Osteoblast (primary cell): Measurements from ENCODE around the gene C3orf33. TPM values are rescaled to one million over a fixed set of nuclear protein-coding genes. Genes with fewer than 3 reads are reported as not detected.

Source experiments
- DNase-seq: peaks from one replicate; pipeline ENCODE4 v3.0.0; 2011; ENCODE audit warnings: low spot score, mixed read lengths; ENCODE audit not compliant: insufficient read length; ENCODE audit errors: missing footprints
- H2AFZ ChIP-seq: 2 replicates; pipeline ENCODE4 v1.6.0; 2011; ENCODE audit warnings: mild to moderate bottlenecking, low read length
- H3K27ac ChIP-seq: 2 replicates; pipeline ENCODE4 v1.5.1; 2011; ENCODE audit warnings: mild to moderate bottlenecking, low read depth, low read length, moderate library complexity
- H3K27me3 ChIP-seq: 2 replicates; pipeline ENCODE4 v1.6.0; 2012; ENCODE audit warnings: mild to moderate bottlenecking, control low read depth, inconsistent platforms, low read length, moderate library complexity; ENCODE audit not compliant: insufficient read depth
- H3K36me3 ChIP-seq: 2 replicates; pipeline ENCODE4 v1.5.1; 2011; ENCODE audit warnings: mild to moderate bottlenecking, low read length, control low read depth, moderate library complexity; ENCODE audit not compliant: insufficient read depth
- H3K4me1 ChIP-seq: 2 replicates; pipeline ENCODE4 v1.5.1; 2011; ENCODE audit warnings: mild to moderate bottlenecking, low read length, control low read depth, moderate library complexity; ENCODE audit not compliant: insufficient read depth
- H3K4me2 ChIP-seq: 2 replicates; pipeline ENCODE4 v1.6.0; 2011; ENCODE audit warnings: mild to moderate bottlenecking, low read length; ENCODE audit not compliant: insufficient read depth
- H3K4me3 ChIP-seq: fragments of 200-600 bp; sonication (generic); 3 replicates; pipeline ENCODE4 v1.5.1; 2012; ENCODE audit warnings: mild to moderate bottlenecking, low read length, inconsistent platforms; ENCODE audit not compliant: insufficient read depth
- H3K79me2 ChIP-seq: 2 replicates; pipeline ENCODE4 v1.6.0; 2012; ENCODE audit warnings: mild to moderate bottlenecking, low read length, control low read depth, inconsistent platforms; ENCODE audit not compliant: insufficient read depth
- H3K9me3 ChIP-seq: 2 replicates; pipeline ENCODE4 v1.5.1; 2011; ENCODE audit warnings: low read depth, low read length, control low read depth
- H4K20me1 ChIP-seq: 2 replicates; pipeline ENCODE4 v1.6.0; 2012; ENCODE audit warnings: mild to moderate bottlenecking, low read length, control low read depth; ENCODE audit not compliant: insufficient read depth
- CTCF ChIP-seq: IDR thresholded peaks from 2 replicates; pipeline ENCODE4 v1.5.1; 2011; ENCODE audit warnings: mild to moderate bottlenecking, low read depth, low read length, moderate library complexity; ENCODE audit errors: extremely low read depth
- total RNA-seq: library from RNA; depleted of rRNA; stranded (reverse); fragments of >200 nt; gene quantifications from 2 replicates; pipeline ENCODE4 v1.2.3, GENCODE V29; 2012

The C3orf33 gene
- total RNA-seq, 1 donor, result 2.5 TPM

- Histone ChIP-seq H2AFZ (no peak overlapping the region), H3K36me3 (no peaks in the 10 kb centered on the region), H4K20me1 (no peaks in the 10 kb centered on the region), H3K27ac (no peak overlapping the region), H3K9me3 (no peaks in the 10 kb centered on the region), H3K4me3 (no peak overlapping the region), H3K79me2 (no peaks in the 10 kb centered on the region), H3K4me2 (no peak overlapping the region), H3K4me1 (no peaks in the 10 kb centered on the region), H3K27me3 (no peaks in the 10 kb centered on the region)
- no peak for TF ChIP-seq CTCF
- DNase-seq, result no peak
These were observed 39.9 kb downstream of the C3orf33 start for GRCh38 chr3:155766206-155766605.

DNA sequence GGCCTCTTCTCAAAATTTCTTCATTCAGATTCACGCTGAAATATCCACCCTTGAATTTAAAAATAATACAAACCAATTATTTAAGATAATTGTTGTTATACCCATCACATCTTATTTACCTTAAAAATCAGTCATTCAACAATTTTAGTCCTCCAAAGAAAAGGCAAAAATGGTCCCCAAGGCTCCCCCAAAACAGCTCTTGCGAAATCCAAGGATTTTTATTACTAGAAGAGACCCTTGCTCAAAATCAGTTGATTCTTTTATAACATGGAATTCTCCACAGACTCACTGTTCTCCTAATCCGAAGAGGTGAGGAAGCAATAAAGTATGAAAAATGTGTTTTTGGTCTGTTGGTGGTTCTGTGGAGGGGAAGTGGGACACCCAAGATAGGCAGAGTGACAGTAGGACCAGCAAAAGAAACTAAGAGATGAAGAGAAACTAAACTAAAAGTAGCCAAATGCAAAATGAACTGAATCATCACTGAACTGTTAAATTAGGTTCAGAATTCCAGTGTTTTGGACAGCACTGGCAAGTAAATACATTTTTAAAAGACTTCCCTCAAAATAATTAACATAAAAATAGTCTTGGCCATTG lies 42.1 kb downstream of the C3orf33 start:
- DNase-seq, result no peak
- no peak overlapping the region for H3K4me3 ChIP-seq
- H2AFZ ChIP-seq, result no peak overlapping the region
- no peaks in the 10 kb centered on the region for H3K9me3 ChIP-seq
- no peaks in the 10 kb centered on the region for H4K20me1 ChIP-seq
- no peaks in the 10 kb centered on the region for H3K27me3 ChIP-seq
- no peaks in the 10 kb centered on the region for H3K4me1 ChIP-seq
- H3K79me2 ChIP-seq, result no peaks in the 10 kb centered on the region
- TF ChIP-seq CTCF, result no peak
- H3K4me2 ChIP-seq, result no peak overlapping the region
- H3K27ac ChIP-seq, result no peak overlapping the region
- no peaks in the 10 kb centered on the region for H3K36me3 ChIP-seq

- H3K79me2 ChIP-seq, result no peaks in the 10 kb centered on the region
- H3K4me3 ChIP-seq, result no peak overlapping the region
- H3K4me1 ChIP-seq, result no peaks in the 10 kb centered on the region
- no peak overlapping the region for H3K4me2 ChIP-seq
- no peaks in the 10 kb centered on the region for H4K20me1 ChIP-seq
- no peak overlapping the region for H2AFZ ChIP-seq
- DNase-seq, result no peak
- TF ChIP-seq CTCF, result no peak
- H3K36me3 ChIP-seq, result no peaks in the 10 kb centered on the region
- H3K27me3 ChIP-seq, result no peaks in the 10 kb centered on the region
- no peaks in the 10 kb centered on the region for H3K9me3 ChIP-seq
- no peak overlapping the region for H3K27ac ChIP-seq
These were observed 45.4 kb downstream of the C3orf33 start for GRCh38 chr3:155760653-155761052.

GRCh38 chr3:155757577-155757976 lies 48.5 kb downstream of the C3orf33 start:
- no peak for DNase-seq
- H3K27ac ChIP-seq, result no peak overlapping the region
- H3K4me1 ChIP-seq, result no peaks in the 10 kb centered on the region
- H3K36me3 ChIP-seq, result no peaks in the 10 kb centered on the region
- no peaks in the 10 kb centered on the region for H3K79me2 ChIP-seq
- no peak overlapping the region for H3K4me2 ChIP-seq
- TF ChIP-seq CTCF, result no peak
- no peak overlapping the region for H2AFZ ChIP-seq
- no peak overlapping the region for H3K4me3 ChIP-seq
- no peaks in the 10 kb centered on the region for H4K20me1 ChIP-seq
- H3K27me3 ChIP-seq, result no peaks in the 10 kb centered on the region
- no peaks in the 10 kb centered on the region for H3K9me3 ChIP-seq
